Peyer's patch (tissue), 4 donors: ENCODE data around the gene C3orf20. TPM values are rescaled to one million over a fixed set of nuclear protein-coding genes. Genes with fewer than 3 reads are reported as not detected.
A peak's percentile ranks its signal among the peaks of the same experiment; 100 is the strongest.

Experiments used
- DNase-seq, 3 donors: peaks; one replicate each; pipeline ENCODE4 v3.0.0-alpha.2; 2017 to 2019
- H3K27ac ChIP-seq, 4 donors: fragments of 200-600 bp; sonication (generic); one replicate each; pipeline ENCODE4 v1.5.1; 2016 to 2019
- H3K27me3 ChIP-seq, 2 donors: fragments of 200-600 bp; sonication (generic); one replicate each; pipeline ENCODE4 v1.5.1; 2019
- H3K36me3 ChIP-seq, 3 donors: fragments of 200-600 bp; sonication (generic); one replicate each; pipeline ENCODE4 v1.5.1; 2016 to 2019
- H3K4me1 ChIP-seq, 4 donors: fragments of 200-600 bp; sonication (generic); one replicate each; pipeline ENCODE4 v1.5.1; 2016 to 2019
- H3K4me3 ChIP-seq, 4 donors: fragments of 200-600 bp; sonication (generic); 1 replicate in 3 of 4; 2 replicates in 1 of 4; pipeline ENCODE4 v1.5.1; 2016 to 2019; ENCODE audit warnings: mild to moderate bottlenecking in 1 of 4
- H3K9me3 ChIP-seq, 4 donors: fragments of 200-600 bp; sonication (generic); one replicate each; pipeline ENCODE4 v1.5.1; 2016 to 2019; ENCODE audit warnings: mild to moderate bottlenecking in 1 of 4
- CTCF ChIP-seq, 6 experiments: fragments of 450-650 bp in 4 of 6; fragments of 200-600 bp in 2 of 6; sonication (generic) in 1 of 6; IDR thresholded peaks; one replicate each; pipeline ENCODE4 v1.5.1; 2017 to 2019; ENCODE audit warnings: antibody characterized with exemption in 6 of 6, mild to moderate bottlenecking in 3 of 6, moderate library complexity in 1 of 6
- POLR2A ChIP-seq, 2 donors: fragments of 450-650 bp; IDR thresholded peaks; one replicate each; pipeline ENCODE4 v1.5.1; 2017; ENCODE audit warnings: antibody characterized with exemption in 2 of 2, mild to moderate bottlenecking in 2 of 2, moderate library complexity in 2 of 2
- total RNA-seq, 4 donors: library from RNA; depleted of rRNA; stranded (reverse); fragments of >200 nt; gene quantifications; one replicate each; pipeline ENCODE4 v1.1.0, GENCODE V29; 2016

Gene C3orf20
- total RNA-seq, 4 donors from 2014 or later: not detected

GRCh38 chr3:14634763-14635400 lies 40.1 kb upstream of the C3orf20 start:
- Histone ChIP-seq H3K4me3 (no peak overlapping the region), H3K27me3 (no peaks in the 10 kb centered on the region), H3K9me3 (no peaks in the 10 kb centered on the region), H3K36me3 (no peaks in the 10 kb centered on the region), H3K27ac (peak overlapping the region in 1 of 4 donors; percentile 8), H3K4me1 (peaks cover 0 to 7% (median 0%) of the 10 kb centered on the region in 4 donors)
- TF ChIP-seq POLR2A (IDR thresholded peaks at IDR 0.05) (no peak), CTCF (IDR thresholded peaks at IDR 0.05) (peak in 1 of 6 experiments; percentile 4)
- DNase-seq: peak in 1 of 3 donors; percentile 45

- H3K4me3 ChIP-seq: no peak overlapping the region
- peaks cover 0 to 7% (median 0%) of the 10 kb centered on the region in 4 donors for H3K4me1 ChIP-seq
- H3K36me3 ChIP-seq: no peaks in the 10 kb centered on the region
- H3K9me3 ChIP-seq: no peaks in the 10 kb centered on the region
- H3K27ac ChIP-seq: no peak overlapping the region
- H3K27me3 ChIP-seq: no peaks in the 10 kb centered on the region
- TF ChIP-seq CTCF (IDR thresholded peaks at IDR 0.05) (no peak), POLR2A (IDR thresholded peaks at IDR 0.05) (no peak)
- peak in 1 of 3 donors; percentile 30 for DNase-seq
Measured at GRCh38 chr3:14636496-14637087, 38.3 kb upstream of the C3orf20 start.

- no peak for TF ChIP-seq POLR2A (IDR thresholded peaks at IDR 0.05)
- TF ChIP-seq CTCF (IDR thresholded peaks at IDR 0.05): no peak
- H3K4me1 ChIP-seq: no peaks in the 10 kb centered on the region
- no peaks in the 10 kb centered on the region for H3K9me3 ChIP-seq
- no peaks in the 10 kb centered on the region for H3K27me3 ChIP-seq
- H3K4me3 ChIP-seq: no peak overlapping the region
- peak in 1 of 3 donors; percentile 30 for DNase-seq
- H3K27ac ChIP-seq: no peak overlapping the region
- no peaks in the 10 kb centered on the region for H3K36me3 ChIP-seq
Measured at GRCh38 chr3:14640157-14640562, 34.8 kb upstream of the C3orf20 start.

- no peaks in the 10 kb centered on the region for H3K4me1 ChIP-seq
Measured at GRCh38 chr3:14640734-14641133, 34.2 kb upstream of the C3orf20 start.

DNA sequence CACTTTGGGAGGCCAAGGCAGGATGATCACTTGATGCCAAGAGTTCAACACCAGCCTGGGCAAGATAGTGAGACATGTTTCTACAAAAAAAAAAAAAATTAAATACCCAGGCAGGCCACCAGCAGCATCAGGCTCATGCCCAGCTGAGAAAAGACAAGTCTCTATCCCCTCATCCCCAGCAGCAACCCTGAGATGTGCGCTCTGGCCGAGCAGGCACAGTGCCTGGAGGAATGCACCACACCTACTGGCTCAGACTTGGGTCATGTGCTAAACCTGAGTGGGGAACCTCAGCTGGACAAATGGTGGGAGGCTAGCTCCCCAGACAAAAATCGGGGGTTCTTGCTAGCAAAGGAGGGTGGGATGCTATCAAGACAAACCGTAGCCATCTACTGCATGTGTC lies 33.6 kb upstream of the C3orf20 start:
- no peak for TF ChIP-seq CTCF (IDR thresholded peaks at IDR 0.05)
- no peak for TF ChIP-seq POLR2A (IDR thresholded peaks at IDR 0.05)

More at GRCh38 chr3:14640734-14641133, 34.2 kb upstream of the C3orf20 start:
- H3K4me3 ChIP-seq: no peak overlapping the region
- DNase-seq: no peak
- TF ChIP-seq CTCF (IDR thresholded peaks at IDR 0.05) (no peak), POLR2A (IDR thresholded peaks at IDR 0.05) (no peak)
- H3K9me3 ChIP-seq: no peaks in the 10 kb centered on the region
- H3K27ac ChIP-seq: no peak overlapping the region
- no peaks in the 10 kb centered on the region for H3K27me3 ChIP-seq
- no peaks in the 10 kb centered on the region for H3K36me3 ChIP-seq

More for the DNA sequence above, 33.6 kb upstream of the C3orf20 start:
- H3K27me3 ChIP-seq: no peaks in the 10 kb centered on the region
- no peaks in the 10 kb centered on the region for H3K9me3 ChIP-seq
- DNase-seq: peak in 1 of 3 donors; percentile 10
- H3K36me3 ChIP-seq: no peaks in the 10 kb centered on the region
- H3K4me1 ChIP-seq: no peaks in the 10 kb centered on the region
- no peak overlapping the region for H3K27ac ChIP-seq
- H3K4me3 ChIP-seq: no peak overlapping the region
